GM12874 (cell line): ENCODE data around the gene LYSMD1.

ENCODE experiments used
- CTCF ChIP-seq: IDR thresholded peaks from 2 replicates; pipeline ENCODE4 v1.5.1; 2011; ENCODE audit warnings: low read depth, mild to moderate bottlenecking, control low read depth, low read length, moderate library complexity; ENCODE audit not compliant: insufficient read depth

The LYSMD1 gene

GRCh38 chr1:151165738-151166504 is at the start of gene LYSMD1, which contains the start of gene SCNM1:
Gene LYSMD1 (minus strand): TSS chr1:151165902. CDS start chr1:151165258, 644 bp downstream.
Gene SCNM1 (plus strand): TSS chr1:151166144. CDS start chr1:151166153, 9 bp downstream.
- TF ChIP-seq CTCF = no peak

GRCh38 chr1:151213560-151213959 is 47.9 kb upstream of the LYSMD1 start:
- TF ChIP-seq CTCF = no peak

GRCh38 chr1:151211972-151212705 is 46.4 kb upstream of the LYSMD1 start:
- no peak for TF ChIP-seq CTCF

- no peak for TF ChIP-seq CTCF
Measured at GRCh38 chr1:151210830-151211229, 45.1 kb upstream of the LYSMD1 start.

- TF ChIP-seq CTCF = no peak
Measured at GRCh38 chr1:151199873-151200581, 34.3 kb upstream of the LYSMD1 start.

- no peak for TF ChIP-seq CTCF
Measured at GRCh38 chr1:151198254-151199127, 32.8 kb upstream of the LYSMD1 start, which contains the start of gene PIP5K1A. Gene PIP5K1A (plus strand): TSS chr1:151198552. CDS start chr1:151198997, 445 bp downstream.
